ENCODE measurements around the gene EML1. TPM values are rescaled to one million over a fixed set of nuclear protein-coding genes. Genes with fewer than 3 reads are reported as not detected.

Gene EML1
- total and polyA plus RNA-seq, 7 donors: 3.1 to 40.4 (median 7.5) TPM

DNA sequence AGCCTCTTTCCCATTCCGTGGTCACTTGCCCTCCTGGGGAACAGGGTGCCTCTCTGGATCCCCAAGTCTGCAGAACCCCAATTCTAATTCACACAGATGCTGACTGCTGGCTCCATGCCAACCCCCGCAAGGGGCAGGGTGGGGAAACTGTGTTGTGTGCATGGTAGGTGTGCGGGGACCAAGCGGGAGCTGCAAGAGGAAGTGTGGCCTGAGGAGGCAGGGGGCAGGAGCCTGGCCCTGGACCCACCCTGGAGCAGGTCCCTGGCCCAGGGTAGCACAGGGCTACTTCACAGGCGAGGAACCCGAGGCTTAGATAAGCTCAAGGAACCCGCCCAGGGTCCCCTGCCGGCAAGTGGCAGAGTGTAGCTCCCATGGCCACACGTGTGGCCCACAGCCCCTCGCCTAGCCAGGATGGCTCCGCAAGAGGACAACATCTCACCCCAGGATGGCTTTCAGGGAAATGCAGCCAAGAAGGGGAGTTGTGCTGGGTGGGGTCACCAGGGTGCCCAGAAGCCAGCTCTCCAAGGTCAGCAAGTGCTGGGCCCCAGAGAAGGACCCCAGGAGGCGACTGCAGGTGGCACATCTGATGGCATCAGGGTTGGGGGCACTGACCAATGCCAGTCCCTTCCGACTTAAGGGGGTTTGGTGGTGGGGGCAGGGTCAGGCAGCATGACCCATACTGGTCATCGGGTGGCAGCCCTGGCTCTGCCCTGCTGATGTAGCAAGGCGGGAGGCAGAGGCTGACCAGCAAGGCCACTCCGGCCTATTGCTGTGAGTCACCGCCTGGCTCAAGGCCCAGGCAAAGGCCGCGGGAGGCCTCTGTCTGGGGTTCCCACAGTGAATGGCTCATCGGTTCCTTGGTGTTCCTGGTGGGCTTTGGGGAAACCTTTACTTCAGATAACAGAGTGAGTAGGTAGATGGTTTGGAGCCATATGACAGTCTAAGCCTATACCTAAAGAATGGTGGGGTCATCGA lies 37.3 kb upstream of the EML1 start:
- Histone ChIP-seq H3K9me3 (no peaks in the 10 kb centered on the region), H3K36me3 (ENCODE audit: insufficient read depth in 1 of 2, low read depth in 1 of 2) (no peaks in the 10 kb centered on the region), H3K27me3 (ENCODE audit: insufficient read depth in 3 of 3, low read length in 2 of 3) (no peaks in the 10 kb centered on the region), H3K4me1 (peaks cover 37% of the 10 kb centered on the region), H3K4me3 (no peak overlapping the region), H3K27ac (no peak overlapping the region)
- intact Hi-C loops (cut with DNase I): loop anchor here in 1 of 2 donors (5.0 kb wide), 1 partner anchor 36 kb away; the partner anchor contains the start of gene EML1
- 43 to 52% (median 45%) methylated on average over 21 of the region's 21 CpGs for WGBS, 3 donors
- DNase-seq (peak; percentile 93), ATAC-seq (peak; percentile 91 to 96 (median 94))
- TF ChIP-seq, protein P1, sequence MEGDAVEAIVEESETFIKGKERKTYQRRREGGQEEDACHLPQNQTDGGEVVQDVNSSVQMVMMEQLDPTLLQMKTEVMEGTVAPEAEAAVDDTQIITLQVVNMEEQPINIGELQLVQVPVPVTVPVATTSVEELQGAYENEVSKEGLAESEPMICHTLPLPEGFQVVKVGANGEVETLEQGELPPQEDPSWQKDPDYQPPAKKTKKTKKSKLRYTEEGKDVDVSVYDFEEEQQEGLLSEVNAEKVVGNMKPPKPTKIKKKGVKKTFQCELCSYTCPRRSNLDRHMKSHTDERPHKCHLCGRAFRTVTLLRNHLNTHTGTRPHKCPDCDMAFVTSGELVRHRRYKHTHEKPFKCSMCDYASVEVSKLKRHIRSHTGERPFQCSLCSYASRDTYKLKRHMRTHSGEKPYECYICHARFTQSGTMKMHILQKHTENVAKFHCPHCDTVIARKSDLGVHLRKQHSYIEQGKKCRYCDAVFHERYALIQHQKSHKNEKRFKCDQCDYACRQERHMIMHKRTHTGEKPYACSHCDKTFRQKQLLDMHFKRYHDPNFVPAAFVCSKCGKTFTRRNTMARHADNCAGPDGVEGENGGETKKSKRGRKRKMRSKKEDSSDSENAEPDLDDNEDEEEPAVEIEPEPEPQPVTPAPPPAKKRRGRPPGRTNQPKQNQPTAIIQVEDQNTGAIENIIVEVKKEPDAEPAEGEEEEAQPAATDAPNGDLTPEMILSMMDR (IDR thresholded peaks at IDR 0.05): no peak

DNA sequence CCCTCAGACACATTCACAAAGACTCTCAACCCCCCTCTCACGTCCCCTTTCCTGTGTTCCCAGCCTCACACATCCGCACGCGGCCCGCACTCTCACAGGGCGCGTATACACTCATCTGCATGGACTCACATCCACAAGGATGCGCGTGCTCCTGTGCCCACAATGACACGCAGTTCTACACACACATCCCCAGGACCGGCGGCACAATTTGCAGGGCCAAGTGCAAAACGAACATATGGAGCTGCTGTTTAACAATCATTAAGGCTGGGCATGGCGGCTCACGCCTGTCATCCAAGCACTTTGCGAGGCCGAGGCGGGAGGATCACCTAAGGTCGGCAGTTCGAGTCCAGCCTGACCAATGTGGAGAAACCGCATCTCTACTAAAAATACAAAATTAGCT lies 36.4 kb upstream of the EML1 start:
- no peak for ATAC-seq
- Histone ChIP-seq H3K36me3 (ENCODE audit: insufficient read depth in 1 of 2, low read depth in 1 of 2) (no peaks in the 10 kb centered on the region), H3K27me3 (ENCODE audit: insufficient read depth in 3 of 3, low read length in 2 of 3) (no peaks in the 10 kb centered on the region), H3K4me1 (peaks cover 37% of the 10 kb centered on the region), H3K9me3 (no peaks in the 10 kb centered on the region), H3K27ac (no peak overlapping the region), H3K4me3 (no peak overlapping the region)
- WGBS, 3 donors: 93 to 95% (median 94%) methylated on average over 21 of the region's 21 CpGs
- TF ChIP-seq, protein P1 (IDR thresholded peaks at IDR 0.05): no peak
- no peak for DNase-seq
- intact Hi-C loops (cut with DNase I): loop anchor here in 1 of 2 donors (5.0 kb wide), 1 partner anchor 36 kb away; the partner anchor contains the start of gene EML1

DNA sequence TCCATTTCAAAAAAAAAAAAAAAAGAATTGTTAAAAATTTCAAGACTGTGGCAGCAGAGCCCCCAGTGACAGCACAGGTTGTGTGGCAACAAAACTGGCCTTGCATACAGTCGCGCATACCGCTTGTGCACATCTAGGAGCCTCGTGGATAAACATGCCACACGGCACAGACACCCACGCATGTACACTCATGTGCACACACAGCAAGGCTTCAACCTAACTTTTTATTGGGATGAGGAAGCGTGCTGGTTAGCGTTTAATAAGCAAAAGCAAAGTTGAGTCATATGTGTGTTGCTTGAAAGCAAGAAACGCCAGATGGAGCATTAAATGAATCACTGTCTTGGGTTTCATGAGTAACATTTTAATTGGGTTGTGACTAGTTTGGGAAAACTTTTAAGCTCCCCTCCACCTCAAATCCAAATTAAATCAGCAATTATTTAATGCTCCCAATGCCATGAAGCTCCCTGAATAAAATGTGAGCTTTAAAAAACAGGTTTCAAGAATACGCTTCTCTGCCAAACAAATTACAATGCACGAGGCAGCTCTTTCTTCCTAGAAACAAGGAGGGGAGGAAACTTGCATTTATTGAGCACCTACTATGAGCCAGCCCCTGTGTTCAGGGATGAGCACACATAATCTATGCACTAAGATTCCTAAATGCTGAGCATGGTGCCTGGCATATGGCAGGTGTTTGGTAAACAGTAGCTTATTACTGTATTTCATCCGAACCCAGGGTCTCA lies 35.7 kb upstream of the EML1 start:
- Histone ChIP-seq H3K4me3 (no peak overlapping the region), H3K27me3 (ENCODE audit: insufficient read depth in 3 of 3, low read length in 2 of 3) (no peaks in the 10 kb centered on the region), H3K4me1 (peaks cover 34% of the 10 kb centered on the region), H3K27ac (no peak overlapping the region), H3K36me3 (ENCODE audit: insufficient read depth in 1 of 2, low read depth in 1 of 2) (no peaks in the 10 kb centered on the region), H3K9me3 (no peaks in the 10 kb centered on the region)
- intact Hi-C loops (cut with DNase I): loop anchor here in 1 of 2 donors (5.0 kb wide), 1 partner anchor 35 kb away; the partner anchor contains the start of gene EML1
- ATAC-seq (no peak), DNase-seq (no peak)
- TF ChIP-seq, protein P1 (IDR thresholded peaks at IDR 0.05): no peak
- 79 to 87% (median 81%) methylated on average over 12 of the region's 12 CpGs for WGBS, 3 donors

DNA sequence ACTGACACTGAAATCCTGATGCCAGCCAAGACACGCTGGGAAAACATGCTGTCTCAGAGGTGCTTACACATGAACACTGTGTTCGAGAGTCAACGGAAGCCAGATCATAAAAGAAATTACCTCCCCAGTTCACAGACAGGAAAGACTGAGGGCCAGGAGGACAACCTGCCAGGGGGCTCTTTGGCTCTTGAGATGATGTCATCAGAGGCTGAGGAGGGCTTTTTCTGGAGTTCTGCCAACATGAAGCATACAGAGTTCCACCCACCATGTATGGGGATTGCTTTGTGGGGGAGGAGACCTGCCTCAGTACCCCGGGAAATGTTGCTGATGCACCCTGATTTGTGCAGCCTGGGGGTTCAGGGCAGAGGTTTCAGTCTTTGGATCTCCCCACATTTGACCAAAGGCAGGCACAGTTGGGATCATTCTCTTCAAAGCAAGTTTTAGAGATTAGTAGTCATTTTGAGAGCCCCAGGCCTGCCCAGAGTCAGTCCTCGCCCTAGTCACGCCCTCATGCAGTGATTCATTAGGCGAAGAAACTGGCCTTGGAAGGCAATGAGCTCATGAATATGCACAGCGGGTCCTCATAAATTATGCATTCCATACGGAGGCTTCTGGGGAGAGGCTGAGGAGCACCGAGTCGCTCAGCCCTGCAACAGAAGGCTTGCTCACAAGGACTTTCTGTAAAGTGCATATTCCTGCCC lies 34.9 kb upstream of the EML1 start:
- intact Hi-C loops (cut with DNase I): loop anchor here in 1 of 2 donors (5.0 kb wide), 1 partner anchor 34 kb away; the partner anchor contains the start of gene EML1
- 83 to 85% (median 84%) methylated on average over 11 of the region's 11 CpGs for WGBS, 3 donors
- H3K4me3 ChIP-seq: no peak overlapping the region
- H3K36me3 ChIP-seq (ENCODE audit: insufficient read depth in 1 of 2, low read depth in 1 of 2): no peaks in the 10 kb centered on the region
- no peaks in the 10 kb centered on the region for H3K9me3 ChIP-seq
- no peak for DNase-seq
- no peak overlapping the region for H3K27ac ChIP-seq
- peaks cover 30% of the 10 kb centered on the region for H3K4me1 ChIP-seq
- no peak for ATAC-seq
- H3K27me3 ChIP-seq (ENCODE audit: insufficient read depth in 3 of 3, low read length in 2 of 3): no peaks in the 10 kb centered on the region
- TF ChIP-seq, protein P1 (IDR thresholded peaks at IDR 0.05): no peak
